Measurements from ENCODE around the gene LYPD6.

- TF ChIP-seq CTCF (IDR thresholded peaks at IDR 0.05; ENCODE audit: insufficient read depth, low read length) (no peak), REST (IDR thresholded peaks at IDR 0.05; ENCODE audit: insufficient replicate concordance, low read depth) (no peak), GABPA (IDR thresholded peaks at IDR 0.05; ENCODE audit: low read depth) (no peak), POLR2AphosphoS5 (IDR thresholded peaks at IDR 0.05; ENCODE audit: low read depth) (no peak)
Observed at GRCh38 chr2:149291881-149292280, 38.5 kb upstream of the LYPD6 start.

Measured in HL-60 (cell line).